Jurkat, Clone E6-1 (cell line): Measurements from ENCODE around the gene SLC25A18.
"Not testable (repeated sequence)": the region's sequence is repeated elsewhere in the genome, so short reads cannot be mapped to it uniquely, and the experiment has no call there.

Experiments
- DNase-seq: peaks from one replicate; pipeline ENCODE4 v3.0.0-alpha.2; 2011; ENCODE audit warnings: low read depth, low spot score
- H3K4me3 ChIP-seq: 2 replicates; pipeline ENCODE4 v1.5.1; 2011; ENCODE audit warnings: mild to moderate bottlenecking, low read length, control low read depth, moderate library complexity

The SLC25A18 gene

DNA sequence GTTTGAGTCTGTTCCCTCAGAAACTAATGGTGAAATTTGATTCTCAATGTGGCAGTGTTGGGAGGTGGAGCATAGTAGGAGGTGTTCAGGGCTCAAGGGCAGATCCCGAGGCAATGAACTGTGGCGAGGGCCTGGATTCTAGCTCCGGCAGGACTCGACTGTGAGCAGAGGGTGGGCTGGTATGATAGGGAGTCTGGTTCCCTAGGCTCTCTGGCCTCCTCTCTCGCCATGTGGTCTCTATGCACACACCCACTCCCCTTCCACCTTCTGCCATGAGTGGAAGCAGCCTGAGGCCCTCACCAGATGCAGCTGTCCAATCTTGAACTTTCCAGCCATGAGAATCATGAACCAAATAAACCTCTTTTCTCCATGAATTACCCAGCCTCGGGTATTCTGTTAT is 32.9 kb downstream of the SLC25A18 start:
- H3K4me3 ChIP-seq, result no peak overlapping the region
- DNase-seq, result no peak

- no peak overlapping the region for H3K4me3 ChIP-seq
- DNase-seq, result no peak
These were observed 33.9 kb downstream of the SLC25A18 start for GRCh38 chr22:17597217-17597616.

GRCh38 chr22:17598318-17598717 is 35.0 kb downstream of the SLC25A18 start:
- H3K4me3 ChIP-seq, result no peak overlapping the region
- no peak for DNase-seq

GRCh38 chr22:17601031-17601430 is 37.7 kb downstream of the SLC25A18 start:
- H3K4me3 ChIP-seq, result no peak overlapping the region
- DNase-seq, result no peak

- no peak for DNase-seq
- H3K4me3 ChIP-seq, result no peak overlapping the region
These were observed 40.4 kb downstream of the SLC25A18 start for GRCh38 chr22:17603668-17604067.

DNA sequence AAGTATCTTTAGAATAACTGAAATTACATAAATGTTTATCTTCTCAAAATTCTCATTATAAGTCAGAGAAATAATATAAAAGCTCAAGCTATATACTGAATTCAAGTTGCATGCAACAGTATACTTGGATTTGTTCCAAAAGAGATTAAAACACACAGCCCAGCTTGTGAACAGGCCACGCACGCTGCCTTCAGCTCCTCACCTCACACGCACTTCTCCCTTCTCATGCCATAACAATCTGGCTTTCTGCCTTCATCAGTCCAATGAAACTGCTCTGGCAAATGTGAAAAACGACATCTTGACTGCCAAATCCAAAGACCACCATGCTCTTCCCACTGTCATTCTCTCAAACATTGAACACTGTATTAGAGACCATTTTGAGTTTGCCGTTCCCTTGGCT is 43.2 kb downstream of the SLC25A18 start:
- H3K4me3 ChIP-seq, result no peak overlapping the region

DNA sequence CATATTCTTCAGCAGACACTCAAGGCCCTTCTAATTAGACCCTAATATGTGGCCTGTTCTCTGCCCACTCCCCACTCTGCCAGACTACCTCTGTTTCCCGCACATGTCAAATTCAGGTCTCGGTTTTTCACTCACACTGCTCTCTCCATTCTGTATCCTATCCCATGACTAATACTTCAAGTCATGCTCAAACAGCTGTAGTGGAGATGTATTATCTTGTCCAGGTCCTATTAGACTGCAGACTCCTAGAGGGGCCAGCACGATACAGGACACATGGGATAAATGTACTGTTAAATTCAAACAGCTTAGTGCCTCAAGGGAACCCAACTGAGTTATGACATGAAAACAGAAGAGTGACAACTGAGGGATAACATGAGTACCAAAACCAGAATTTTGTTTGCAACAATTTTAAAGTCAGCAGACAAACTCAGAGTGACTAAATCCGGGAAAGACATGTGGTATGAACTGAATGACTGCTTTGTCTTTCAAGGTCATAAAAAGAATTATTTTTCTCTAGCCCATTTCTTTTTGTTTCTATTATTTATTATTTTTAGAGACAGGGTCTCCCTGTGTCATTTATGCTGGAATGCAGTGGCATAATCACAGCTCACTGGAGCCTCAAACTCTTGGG is 44.7 kb downstream of the SLC25A18 start:
- no peak overlapping the region for H3K4me3 ChIP-seq
- DNase-seq, result no peak

More for the DNA sequence above, 43.2 kb downstream of the SLC25A18 start:
- DNase-seq, result no peak

GRCh38 chr22:17612057-17612456 is 48.8 kb downstream of the SLC25A18 start:
- no peak for DNase-seq
- H3K4me3 ChIP-seq, result no peak overlapping the region

- DNase-seq, result no peak
- no peak overlapping the region for H3K4me3 ChIP-seq
These were observed 50.0 kb downstream of the SLC25A18 start for GRCh38 chr22:17613280-17613679.

DNA sequence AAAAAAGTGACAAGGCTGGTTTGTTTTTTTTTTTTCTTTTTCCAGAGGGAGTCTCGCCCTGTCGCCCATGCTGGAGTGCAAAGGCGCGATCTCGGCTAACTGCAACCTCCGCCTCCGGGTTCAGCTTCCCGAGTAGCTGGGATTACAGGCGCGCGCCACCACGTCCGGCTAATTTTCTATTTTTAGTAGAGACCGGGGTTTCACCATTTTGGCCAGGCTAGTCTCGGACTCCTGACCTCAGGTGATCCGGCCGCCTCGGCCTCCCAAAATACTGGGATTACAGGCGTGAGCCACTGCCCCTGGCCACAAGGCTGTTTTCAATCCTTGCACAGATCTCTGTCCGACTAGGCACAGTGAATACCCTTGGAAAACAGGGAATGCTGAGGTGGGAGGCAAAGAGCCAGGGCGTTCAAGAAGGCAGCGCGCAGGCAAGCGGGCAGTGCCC is 64.7 kb downstream of the SLC25A18 start:
- H3K4me3 ChIP-seq, result peak overlapping the region; percentile 100
- DNase-seq, result no peak

- H3K4me3 ChIP-seq, result peak within 1 kb of the TSS; percentile 100
- peak; percentile 92 for DNase-seq
These were observed 65.3 kb downstream of the SLC25A18 start, which contains the start of gene ATP6V1E1 for GRCh38 chr22:17628406-17629172. TSS of gene ATP6V1E1 (minus strand) at chr22:17628749. CDS start at chr22:17628635, 114 bp downstream.

- peak overlapping the region; percentile 100 for H3K4me3 ChIP-seq
- DNase-seq, result no peak
These were observed 65.8 kb downstream of the SLC25A18 start for GRCh38 chr22:17629173-17629489.

GRCh38 chr22:17629641-17630040 is 66.3 kb downstream of the SLC25A18 start:
- peak overlapping the region; percentile 100 for H3K4me3 ChIP-seq
- no peak for DNase-seq

DNA sequence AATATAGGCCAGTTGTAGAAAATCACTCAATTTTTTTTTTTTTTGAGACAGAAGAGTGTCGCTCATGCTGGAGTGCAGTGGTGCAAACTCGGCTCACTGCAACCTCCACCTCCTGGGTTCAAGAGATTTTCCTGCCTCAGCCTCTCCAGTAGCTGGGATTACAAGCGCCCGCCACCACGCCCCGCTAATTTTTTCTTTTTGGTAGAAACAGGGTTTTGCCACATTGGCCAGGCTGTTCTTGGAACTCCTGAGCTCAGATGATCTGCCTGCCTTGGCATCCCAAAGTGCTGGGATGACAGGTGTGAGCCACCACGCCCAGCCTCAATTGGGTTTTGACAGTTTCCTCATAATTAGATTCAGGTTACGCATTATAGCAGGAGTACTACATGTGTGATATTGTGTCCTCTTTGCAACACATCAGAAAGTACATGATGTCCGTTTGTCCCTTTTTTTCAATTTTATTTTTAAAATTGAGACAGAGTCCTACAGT is 67.8 kb downstream of the SLC25A18 start:
- no peak overlapping the region for H3K4me3 ChIP-seq
- no peak for DNase-seq

- H3K4me3 ChIP-seq, result no peak overlapping the region
- DNase-seq, result no peak
These were observed 70.1 kb downstream of the SLC25A18 start for GRCh38 chr22:17633217-17633997.

- no peak overlapping the region for H3K4me3 ChIP-seq
These were observed 70.7 kb downstream of the SLC25A18 start for GRCh38 chr22:17633998-17634323.

GRCh38 chr22:17634696-17635095 is 71.4 kb downstream of the SLC25A18 start:
- H3K4me3 ChIP-seq, result no peak overlapping the region
- no peak for DNase-seq

More at GRCh38 chr22:17633998-17634323, 70.7 kb downstream of the SLC25A18 start:
- DNase-seq, result no peak

DNA sequence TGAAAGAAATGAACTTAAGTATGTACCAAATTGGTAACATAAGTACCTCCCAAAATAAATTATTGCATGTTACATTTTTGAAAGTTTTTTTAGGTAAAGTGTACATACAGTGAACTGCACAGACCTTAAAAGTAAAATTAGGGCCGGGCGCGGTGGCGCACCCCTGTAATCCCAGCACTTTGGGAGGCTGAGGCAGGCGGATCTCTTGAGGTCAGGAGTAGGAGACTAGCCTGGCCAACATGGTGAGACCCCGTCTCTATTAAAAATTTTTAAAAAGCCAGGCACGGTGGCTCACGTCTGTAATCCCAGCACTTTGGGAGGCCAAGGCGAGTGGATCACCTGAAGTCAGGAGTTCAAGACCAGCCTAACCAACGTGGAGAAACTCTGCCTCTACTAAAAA is 73.6 kb downstream of the SLC25A18 start:
- not testable (repeated sequence) for DNase-seq

DNA sequence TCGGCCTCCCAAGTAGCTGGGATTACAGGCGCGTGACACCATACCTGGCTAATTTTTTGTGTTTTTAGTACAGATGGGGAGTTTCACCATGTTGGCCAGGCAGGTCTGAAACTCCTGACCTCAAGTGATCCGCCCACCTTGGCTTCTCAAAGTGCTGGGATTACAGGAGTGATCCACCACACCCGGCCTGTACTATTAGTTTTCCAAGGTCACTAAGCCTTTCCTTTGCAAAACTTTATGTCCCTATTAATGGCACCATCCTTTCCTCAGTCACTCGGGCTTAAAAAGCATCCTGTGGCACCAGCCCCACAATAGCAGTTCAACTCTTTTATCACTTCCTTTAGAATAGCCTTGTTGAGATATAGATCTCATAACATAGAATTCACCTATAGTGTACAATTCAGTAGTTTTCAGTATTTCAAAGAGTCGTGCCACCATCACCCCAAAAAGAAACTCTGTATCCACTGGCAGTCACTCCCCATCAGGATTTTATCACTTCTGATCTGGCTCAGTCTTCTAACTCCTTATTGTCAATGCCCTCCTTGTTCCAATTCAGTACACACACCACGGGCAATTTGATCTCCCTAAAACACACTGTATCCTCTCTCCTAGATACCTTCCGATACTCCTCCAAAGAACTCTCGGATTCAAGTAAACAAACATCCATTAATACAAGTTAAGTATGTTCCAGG is 74.3 kb downstream of the SLC25A18 start:
- H3K4me3 ChIP-seq, result peak overlapping the region; percentile 93
- DNase-seq, result no peak

More for the DNA sequence above, 73.6 kb downstream of the SLC25A18 start:
- H3K4me3 ChIP-seq, result not testable (repeated sequence)

- no peak for DNase-seq
- H3K4me3 ChIP-seq, result peak overlapping the region; percentile 93
These were observed 74.8 kb downstream of the SLC25A18 start for GRCh38 chr22:17638182-17638431.
